C1 segment of cervical spinal cord (tissue), 14 donors: Measurements from ENCODE around the gene IRAK3.

ENCODE experiments used
- DNase-seq, 14 donors: peaks; one replicate each; lab custom pipeline; 2025; lab: John Stamatoyannopoulos, UW

Gene IRAK3

GRCh38 chr12:66258011-66258410 lies 69.0 kb downstream of the IRAK3 start:
- no peak for DNase-seq

GRCh38 chr12:66262737-66263136 lies 73.7 kb downstream of the IRAK3 start:
- no peak for DNase-seq

- DNase-seq, result peak in 1 of 14 donors; percentile 14
These were observed 79.5 kb downstream of the IRAK3 start for GRCh38 chr12:66268562-66268961.

GRCh38 chr12:66269142-66269541 lies 80.1 kb downstream of the IRAK3 start:
- no peak for DNase-seq

GRCh38 chr12:66269757-66270383 lies 80.9 kb downstream of the IRAK3 start:
- DNase-seq, result peak in 3 of 14 donors; percentile 8 to 29 (median 10)

GRCh38 chr12:66270613-66271012 lies 81.6 kb downstream of the IRAK3 start:
- no peak for DNase-seq

- DNase-seq, result no peak
These were observed 83.6 kb downstream of the IRAK3 start for GRCh38 chr12:66272650-66273049.

GRCh38 chr12:66273147-66273546 lies 84.1 kb downstream of the IRAK3 start:
- DNase-seq, result no peak

GRCh38 chr12:66275040-66275439 lies 86.0 kb downstream of the IRAK3 start:
- no peak for DNase-seq

- DNase-seq, result no peak
These were observed 90.2 kb downstream of the IRAK3 start for GRCh38 chr12:66279123-66279712.

GRCh38 chr12:66280561-66280960 lies 91.5 kb downstream of the IRAK3 start:
- no peak for DNase-seq

GRCh38 chr12:66282244-66282643 lies 93.2 kb downstream of the IRAK3 start:
- no peak for DNase-seq

- no peak for DNase-seq
These were observed 98.3 kb downstream of the IRAK3 start for GRCh38 chr12:66287275-66287674.

GRCh38 chr12:66288121-66288520 lies 99.1 kb downstream of the IRAK3 start:
- no peak for DNase-seq

GRCh38 chr12:66289485-66289884 lies 100.5 kb downstream of the IRAK3 start:
- DNase-seq, result no peak

GRCh38 chr12:66290716-66291200 lies 101.7 kb downstream of the IRAK3 start:
- DNase-seq, result no peak

- no peak for DNase-seq
These were observed 107.2 kb downstream of the IRAK3 start for GRCh38 chr12:66296176-66296683.

GRCh38 chr12:66297080-66297479 lies 108.1 kb downstream of the IRAK3 start:
- no peak for DNase-seq

GRCh38 chr12:66297923-66298322 lies 108.9 kb downstream of the IRAK3 start:
- no peak for DNase-seq

GRCh38 chr12:66301944-66302826 lies 113.2 kb downstream of the IRAK3 start, which contains the start of gene HELB:
Gene HELB (plus strand): TSS chr12:66302493. CDS start chr12:66302604, 111 bp downstream.
- peak; percentile 22 to 96 (median 88) for DNase-seq

- DNase-seq, result no peak
These were observed 113.8 kb downstream of the IRAK3 start for GRCh38 chr12:66302827-66303169.

- peak in 1 of 14 donors; percentile 5 for DNase-seq
These were observed 114.3 kb downstream of the IRAK3 start for GRCh38 chr12:66303316-66303804.
